NCI-H82 (cell line): ENCODE results near the gene SPDYE5.
"Not testable (repeated sequence)": the region's sequence is repeated elsewhere in the genome, so short reads cannot be mapped to it uniquely, and the experiment has no call there.

Experiments
- DNase-seq: peaks from one replicate; lab custom pipeline; 2025; lab: John Stamatoyannopoulos, UW

Gene SPDYE5

DNA sequence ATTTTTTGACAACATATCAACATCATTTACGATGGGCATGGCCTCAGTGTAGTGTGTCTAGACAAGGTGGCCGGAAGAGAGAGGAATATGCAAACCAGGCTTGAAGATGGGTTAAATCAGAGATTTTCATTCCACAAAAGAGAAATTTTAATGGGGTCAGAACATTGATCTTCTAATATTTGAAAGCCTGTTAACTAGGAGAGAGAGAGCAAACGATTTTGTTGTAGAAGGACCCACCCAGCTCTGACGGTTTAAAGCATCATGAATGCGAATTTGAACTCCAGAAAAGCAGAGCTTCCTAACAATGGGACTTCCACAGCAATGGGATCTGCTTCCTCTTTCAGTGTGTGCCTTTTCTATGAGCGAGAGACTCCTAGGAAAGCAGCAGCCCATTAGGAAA, at the start of gene SPDYE5:
Gene SPDYE5 (plus strand): TSS at position 301 of the 400 bp plus-strand sequence. CDS start 1,728 bp downstream, outside the sequence.
- not testable (repeated sequence) for DNase-seq

DNA sequence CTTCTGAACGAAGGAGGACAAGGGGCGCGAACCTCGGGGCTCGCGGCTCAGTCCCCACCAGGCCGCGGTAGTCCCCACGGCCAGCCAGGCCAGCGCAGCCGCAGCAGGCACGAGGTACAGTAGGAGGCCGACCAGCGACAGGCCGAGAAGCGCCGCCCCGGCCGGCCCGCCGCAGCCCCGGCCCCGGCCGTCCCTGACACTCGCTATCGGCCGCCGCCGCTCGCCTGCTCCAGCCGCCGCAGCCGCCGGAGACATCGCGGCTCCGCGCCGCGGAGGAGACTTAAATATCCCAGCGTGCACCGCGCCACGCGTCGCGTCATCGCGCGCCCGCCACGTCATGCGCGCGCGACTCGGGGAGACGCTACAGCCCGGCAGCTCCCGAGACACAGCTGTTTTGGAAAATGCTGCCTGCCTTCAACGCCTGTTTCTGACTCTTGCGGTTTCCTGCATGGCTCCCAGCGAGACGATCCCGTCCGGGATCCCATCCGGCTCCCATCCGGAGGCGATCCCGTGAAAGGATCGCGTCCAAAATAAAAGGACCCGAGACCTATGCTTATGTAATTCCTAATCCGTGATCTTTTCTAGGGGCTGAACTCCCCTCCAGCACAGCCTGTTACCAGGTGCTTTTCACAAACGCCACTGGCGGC, 49.5 kb upstream of the SPDYE5 start:
- peak; percentile 30 for DNase-seq

DNA sequence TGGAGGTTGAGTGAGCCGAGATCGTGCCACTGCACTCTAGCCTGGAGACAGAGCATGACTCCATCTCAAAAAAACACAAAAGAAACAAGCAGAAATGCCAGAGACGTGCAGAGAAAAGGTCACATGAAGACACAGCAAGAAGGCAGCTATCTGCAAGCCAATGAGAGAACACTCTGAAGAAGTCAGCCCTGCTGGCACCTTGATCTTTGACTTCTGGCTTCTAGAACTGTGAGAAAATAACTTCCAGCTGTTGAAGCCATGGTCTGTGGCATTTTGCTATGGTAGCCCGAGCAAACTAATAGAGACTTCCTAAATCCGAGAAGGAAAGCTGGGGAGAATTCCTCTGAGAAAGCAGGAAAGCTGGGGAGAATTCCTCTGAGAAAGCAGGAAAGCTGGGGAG, 42.2 kb upstream of the SPDYE5 start:
- DNase-seq = not testable (repeated sequence)

DNA sequence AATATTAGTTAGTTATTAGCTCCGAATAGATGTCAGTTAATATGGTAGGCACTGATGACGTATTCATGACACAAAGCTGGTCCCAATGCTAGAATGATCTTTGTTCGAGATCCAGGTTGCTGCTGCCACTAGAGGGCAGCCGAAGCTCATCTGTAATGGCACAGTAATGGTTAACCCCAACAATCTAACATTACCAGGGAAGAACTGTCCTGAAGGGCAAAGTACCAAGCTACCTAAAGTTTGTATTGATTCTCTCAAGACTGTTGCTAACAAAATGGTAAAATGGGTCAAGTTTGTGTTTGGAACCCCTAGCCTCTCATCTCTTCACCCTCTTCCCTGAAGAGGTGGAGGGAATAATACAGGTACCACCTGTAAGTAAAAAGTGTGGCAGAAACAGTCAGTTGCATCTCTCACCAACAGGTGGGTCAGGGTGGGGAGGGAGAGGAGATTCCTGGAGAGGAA, 39.6 kb upstream of the SPDYE5 start:
- not testable (repeated sequence) for DNase-seq

DNA sequence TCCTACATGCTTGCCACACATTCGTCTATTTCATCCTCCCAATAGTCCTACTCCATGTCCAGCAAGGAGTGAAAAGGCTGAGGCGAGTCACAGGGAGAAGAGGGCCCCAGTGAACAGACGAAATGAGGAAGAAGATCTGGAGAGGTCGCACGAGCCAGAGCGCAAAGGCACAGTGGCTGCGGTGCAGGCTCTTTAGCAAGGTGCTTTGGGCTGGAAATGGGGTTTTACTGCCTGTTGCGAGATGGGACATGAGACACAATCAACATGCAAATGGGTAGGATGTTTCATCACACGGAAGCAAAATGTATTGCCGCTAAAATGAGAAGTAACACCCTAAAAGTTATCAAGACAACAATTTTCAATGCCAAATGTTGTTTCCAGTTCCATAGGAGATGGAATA, 35.7 kb upstream of the SPDYE5 start:
- DNase-seq = not testable (repeated sequence)

DNA sequence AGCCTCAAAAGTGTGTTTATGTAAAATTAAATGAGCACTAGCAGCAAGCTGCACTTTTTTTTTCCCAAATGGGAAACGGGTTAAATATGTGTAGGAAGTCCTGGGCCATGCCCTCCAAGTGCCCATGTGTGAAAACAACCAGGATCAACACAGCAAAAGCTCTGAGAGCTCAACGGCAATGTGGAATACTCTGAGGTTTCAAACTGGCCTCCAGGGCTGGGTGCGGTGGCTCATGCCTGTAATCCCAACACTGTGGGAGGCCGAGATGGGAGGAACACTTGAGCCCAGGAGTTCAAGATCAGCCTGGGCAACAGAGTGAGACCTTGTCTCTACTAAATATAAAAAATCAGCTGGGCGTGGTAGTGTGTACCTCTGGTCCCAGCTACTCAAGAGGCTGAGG, 34.1 kb upstream of the SPDYE5 start:
- not testable (repeated sequence) for DNase-seq

- not testable (repeated sequence) for DNase-seq
Measured at GRCh38 chr7:75460541-75460940, 31.6 kb upstream of the SPDYE5 start.

DNA sequence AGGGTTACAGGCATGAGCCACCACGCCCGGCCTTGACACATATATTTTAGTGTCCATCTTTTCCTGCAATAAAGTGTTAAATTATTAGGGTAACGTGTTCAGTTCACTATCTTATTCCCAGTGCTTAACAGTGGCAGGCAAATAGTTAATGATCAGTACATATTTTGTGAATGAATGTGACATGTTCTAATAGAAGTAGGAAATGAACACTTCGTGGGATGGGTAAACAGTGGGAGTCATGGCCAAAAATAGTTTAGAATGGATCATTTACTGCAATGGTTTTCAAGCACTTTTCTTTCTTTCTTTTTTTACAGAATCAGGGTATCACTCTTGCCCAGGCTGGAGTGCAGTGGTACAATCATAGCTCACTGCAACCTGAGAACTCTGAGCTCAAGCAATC, 22.0 kb upstream of the SPDYE5 start:
- DNase-seq = not testable (repeated sequence)

DNA sequence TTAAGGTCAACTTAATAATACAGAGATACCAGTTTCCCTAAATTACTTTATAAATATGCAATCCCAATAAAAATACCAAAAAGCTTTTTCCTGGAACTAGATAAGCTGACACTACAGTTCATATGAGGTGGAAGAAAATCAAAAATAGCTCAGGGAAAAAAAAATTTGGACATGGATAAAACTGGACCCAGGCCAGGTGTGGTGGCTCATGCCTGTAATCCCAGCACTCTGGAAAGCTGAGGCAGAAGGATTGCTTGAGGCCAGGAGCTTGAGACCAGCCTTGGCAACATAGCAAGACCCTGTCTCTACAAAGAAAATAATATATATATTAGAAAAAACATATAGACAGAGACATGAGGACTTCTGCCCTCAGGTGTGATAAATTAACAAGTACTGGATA, 14.7 kb upstream of the SPDYE5 start:
- not testable (repeated sequence) for DNase-seq

DNA sequence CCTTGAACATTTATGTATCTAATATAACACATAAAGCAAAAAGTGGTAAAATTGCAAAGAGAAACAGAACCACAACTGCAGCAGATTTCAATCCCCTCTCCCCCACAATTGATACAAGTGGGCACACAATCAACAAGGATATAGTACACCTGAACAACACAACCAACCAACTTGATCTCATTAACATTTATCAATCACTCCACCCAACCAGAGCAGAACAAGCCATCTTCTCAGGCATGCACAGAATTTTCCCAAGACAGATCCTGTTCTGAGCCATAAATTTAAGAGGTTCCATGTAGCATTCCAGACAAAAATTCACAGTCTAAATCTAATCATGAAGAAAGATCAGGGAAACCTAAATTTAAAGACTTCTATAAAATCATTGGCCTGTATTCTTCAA, 11.8 kb upstream of the SPDYE5 start:
- DNase-seq = not testable (repeated sequence)

- DNase-seq = peak; percentile 6
Measured at GRCh38 chr7:75485355-75485978, 6.7 kb upstream of the SPDYE5 start.

- DNase-seq = peak; percentile 89
Measured at GRCh38 chr7:75485979-75486643, 6.0 kb upstream of the SPDYE5 start, which contains the start of gene POM121C. Gene POM121C, minus strand, starts transcription at chr7:75486299. Its CDS starts 44,803 bp downstream, at chr7:75441496.

GRCh38 chr7:75509033-75509432, 16.9 kb downstream of the SPDYE5 start:
- not testable (repeated sequence) for DNase-seq

DNA sequence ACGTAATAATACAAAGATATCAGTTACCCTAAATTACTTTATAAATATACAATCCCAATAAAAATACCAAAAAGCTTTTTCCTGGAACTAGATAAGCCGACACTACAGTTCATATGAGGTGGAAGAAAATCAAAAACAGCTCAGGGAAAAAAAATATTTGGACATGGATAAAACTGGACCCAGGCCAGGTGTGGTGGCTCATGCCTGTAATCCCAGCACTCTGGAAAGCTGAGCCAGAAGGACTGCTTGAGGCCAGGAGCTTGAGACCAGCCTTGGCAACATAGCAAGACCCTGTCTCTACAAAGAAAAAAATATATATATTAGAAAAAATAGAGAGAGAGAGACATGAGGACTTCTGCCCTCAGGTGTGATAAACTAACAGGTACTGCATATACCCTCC, 26.7 kb downstream of the SPDYE5 start:
- not testable (repeated sequence) for DNase-seq

DNA sequence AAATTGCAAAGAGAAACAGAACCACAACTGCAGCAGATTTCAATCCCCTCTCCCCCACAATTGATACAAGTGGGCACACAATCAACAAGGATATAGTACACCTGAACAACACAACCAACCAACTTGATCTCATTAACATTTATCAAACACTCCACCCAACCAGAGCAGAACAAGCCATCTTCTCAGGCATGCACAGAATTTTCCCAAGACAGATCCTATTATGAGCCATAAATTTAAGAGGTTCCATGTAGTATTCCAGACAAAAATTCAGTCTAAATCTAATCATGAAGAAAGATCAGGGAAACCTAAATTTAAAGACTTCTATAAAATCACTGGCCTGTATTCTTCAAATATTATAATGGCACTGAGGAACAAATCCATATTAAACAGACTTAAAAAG, 29.6 kb downstream of the SPDYE5 start:
- DNase-seq = not testable (repeated sequence)

GRCh38 chr7:75527224-75527722, 35.2 kb downstream of the SPDYE5 start:
- peak; percentile 5 for DNase-seq

DNA sequence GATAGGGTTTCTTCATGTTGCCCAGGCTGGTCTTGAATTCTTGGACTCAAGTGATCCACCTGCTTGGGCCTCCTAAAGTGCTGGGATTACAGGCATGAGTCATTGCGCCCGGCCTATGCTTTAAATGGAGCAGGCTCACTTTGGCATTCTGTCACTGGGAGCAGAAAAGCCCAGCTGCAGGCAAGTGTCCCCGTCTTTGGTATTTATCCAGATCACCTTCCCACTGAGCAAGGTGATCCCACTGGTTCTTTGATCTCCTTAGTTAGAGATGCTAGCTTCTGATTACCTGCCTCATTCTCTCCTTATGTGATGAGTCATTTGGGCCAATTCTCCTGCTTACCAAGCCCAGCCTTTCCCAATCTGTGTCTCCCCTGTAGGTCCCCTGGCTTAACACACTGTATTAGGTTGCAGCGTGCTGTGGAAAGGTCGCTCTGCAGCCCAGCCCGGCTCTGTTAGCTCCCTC, 39.3 kb downstream of the SPDYE5 start:
- peak; percentile 47 for DNase-seq

GRCh38 chr7:75532639-75533038, 40.5 kb downstream of the SPDYE5 start:
- DNase-seq = no peak

- no peak for DNase-seq
Measured at GRCh38 chr7:75533926-75534325, 41.8 kb downstream of the SPDYE5 start.

DNA sequence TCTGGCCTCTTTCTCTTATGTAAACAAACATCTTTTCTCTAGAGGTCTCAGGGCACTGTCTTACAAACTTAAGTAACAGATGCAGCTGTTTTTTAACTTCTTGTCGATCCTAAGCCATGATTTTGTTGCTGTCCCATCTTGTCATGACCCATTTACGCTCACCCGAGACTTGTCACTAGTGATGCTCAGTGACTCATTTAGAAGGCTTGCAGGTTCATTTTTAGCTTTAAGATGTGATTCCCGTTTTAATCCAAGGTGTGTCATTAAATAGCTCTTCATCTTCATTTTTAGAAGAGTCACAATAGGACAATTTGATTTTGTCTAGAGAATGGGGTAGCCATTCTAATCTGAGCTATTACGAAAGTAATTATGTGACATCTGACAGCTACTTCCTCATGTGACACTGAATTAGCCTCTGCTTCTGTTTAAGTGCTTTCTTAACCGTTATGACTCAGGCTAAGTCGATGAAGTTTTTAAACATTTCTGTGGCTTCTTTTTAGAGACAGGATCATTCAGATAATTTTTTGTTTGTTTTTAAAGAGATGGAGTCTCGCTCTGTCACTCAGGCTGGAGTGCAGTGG, 42.7 kb downstream of the SPDYE5 start:
- peak; percentile 20 for DNase-seq

GRCh38 chr7:75536491-75536890, 44.4 kb downstream of the SPDYE5 start:
- DNase-seq = no peak

DNA sequence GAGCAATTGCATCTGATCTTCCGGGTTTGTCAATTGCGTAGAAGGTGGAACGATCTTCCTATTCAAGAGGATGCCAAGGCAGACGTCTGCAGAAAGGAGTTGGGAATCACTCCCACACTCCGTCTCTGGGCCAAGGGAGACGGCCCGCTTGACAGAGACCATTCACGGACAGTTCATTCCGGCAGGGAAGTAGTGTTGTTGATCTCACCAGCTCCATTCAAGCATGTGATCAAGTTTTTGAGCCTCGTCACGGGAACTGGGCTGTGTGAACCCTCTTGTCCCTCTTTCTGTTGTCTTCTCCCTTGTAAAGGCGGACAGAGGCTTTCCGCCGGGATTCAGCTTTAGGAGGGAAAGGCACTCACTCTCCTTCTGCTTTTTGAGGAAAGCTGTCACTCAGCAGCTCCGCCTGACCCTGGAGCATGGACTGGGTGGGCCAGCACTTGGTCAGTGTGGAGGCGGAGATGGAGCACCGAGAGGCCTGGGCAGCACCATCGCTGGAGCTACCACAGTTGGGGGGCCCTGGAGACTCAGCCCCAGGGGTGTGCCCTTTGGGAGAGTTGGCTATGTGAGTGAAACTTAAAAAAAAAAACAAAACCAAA, 44.9 kb downstream of the SPDYE5 start:
- DNase-seq = no peak
